ENCODE results near the gene EFCAB5. TPM values are rescaled to one million over a fixed set of nuclear protein-coding genes. Genes with fewer than 3 reads are reported as not detected.
"Not testable (repeated sequence)": the region's sequence is repeated elsewhere in the genome, so short reads cannot be mapped to it uniquely, and the experiment has no call there.

Gene EFCAB5
- total RNA-seq, 1 donor from 2014 or later: 0.35 TPM

DNA sequence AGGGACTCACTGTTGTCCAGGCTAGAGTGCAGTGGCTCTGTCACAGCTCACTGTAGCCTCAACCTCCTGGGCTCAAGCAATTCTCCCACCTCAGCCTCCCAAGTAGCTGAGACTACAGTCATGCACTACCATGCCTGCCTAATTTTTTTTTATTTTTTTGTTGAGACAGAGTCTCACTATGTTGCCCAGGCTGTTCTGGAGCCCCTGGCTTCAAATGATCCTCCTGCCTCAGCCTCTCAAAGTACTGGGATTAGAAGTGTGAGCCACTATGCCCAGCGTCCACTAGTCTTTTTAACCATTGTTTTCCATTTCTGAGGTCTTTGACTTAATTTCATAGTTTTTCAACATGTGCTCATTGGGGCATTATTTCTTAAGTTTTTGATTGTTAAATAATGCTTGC lies 188.7 kb downstream of the EFCAB5 start:
- intact Hi-C loops (cut with micrococcal nuclease): no loop called here
- DNase-seq: no peak
- ATAC-seq: no peak

DNA sequence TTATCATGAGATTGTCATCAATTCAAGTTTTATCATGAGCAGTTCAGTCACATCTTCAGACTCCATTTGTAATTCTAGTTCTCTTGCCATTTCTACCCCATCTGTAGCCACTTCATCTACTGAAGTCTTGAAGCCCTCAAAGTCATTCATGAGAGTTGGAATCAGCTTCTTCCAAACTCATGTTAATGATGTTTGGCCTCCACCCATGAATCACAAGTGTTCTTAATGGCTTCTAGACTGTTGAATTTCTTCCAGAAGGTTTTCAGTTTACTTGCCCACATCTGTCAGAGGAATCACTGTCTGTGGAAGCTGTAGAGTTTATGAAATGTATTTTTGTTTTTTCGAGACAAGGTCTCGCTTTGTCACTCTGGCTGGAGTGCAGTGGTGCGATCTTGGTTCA lies 191.2 kb downstream of the EFCAB5 start:
- DNase-seq (no peak), ATAC-seq (no peak)
- intact Hi-C loops (cut with micrococcal nuclease): no loop called here

DNA sequence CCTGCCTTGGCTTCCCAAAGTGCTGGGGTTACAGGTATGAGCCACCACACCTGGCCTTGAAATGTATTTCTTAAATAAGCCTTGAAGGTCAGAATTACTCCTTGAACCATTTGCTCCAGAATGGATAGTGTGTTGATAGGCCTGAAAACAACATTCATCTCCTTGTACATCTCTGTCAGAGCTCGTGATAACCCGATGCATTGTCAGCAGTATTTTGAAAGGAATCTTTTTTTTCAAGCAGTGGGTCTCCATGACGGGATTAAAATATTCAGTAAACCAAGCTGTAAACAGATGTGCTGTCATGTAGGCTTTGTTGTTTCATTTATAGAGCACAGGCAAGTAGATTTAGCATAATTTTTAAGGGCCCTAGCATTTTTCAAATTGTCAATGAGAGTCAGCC lies 191.8 kb downstream of the EFCAB5 start:
- DNase-seq (no peak), ATAC-seq (no peak)
- intact Hi-C loops (cut with micrococcal nuclease): no loop called here

DNA sequence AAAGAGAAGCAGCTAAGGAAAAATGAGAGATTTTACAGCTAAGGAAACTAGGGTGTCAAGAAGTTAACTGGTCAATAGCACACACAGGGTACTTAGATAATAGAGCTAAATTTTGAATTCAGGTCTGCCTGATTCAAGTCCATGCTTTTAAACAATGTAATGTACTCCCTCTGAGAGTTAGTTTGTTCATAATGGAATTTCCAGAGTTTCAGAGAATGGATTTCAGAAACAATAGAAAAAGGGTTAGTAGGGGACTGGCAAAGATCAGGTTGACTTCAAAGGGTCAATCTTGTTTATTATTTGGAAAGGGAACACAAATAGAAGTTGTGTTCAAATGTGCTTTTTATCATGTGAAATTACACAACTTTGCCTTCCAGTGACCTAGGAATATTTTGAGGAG lies 193.1 kb downstream of the EFCAB5 start:
- intact Hi-C loops (cut with micrococcal nuclease): no loop called here
- ATAC-seq: no peak
- no peak for DNase-seq

DNA sequence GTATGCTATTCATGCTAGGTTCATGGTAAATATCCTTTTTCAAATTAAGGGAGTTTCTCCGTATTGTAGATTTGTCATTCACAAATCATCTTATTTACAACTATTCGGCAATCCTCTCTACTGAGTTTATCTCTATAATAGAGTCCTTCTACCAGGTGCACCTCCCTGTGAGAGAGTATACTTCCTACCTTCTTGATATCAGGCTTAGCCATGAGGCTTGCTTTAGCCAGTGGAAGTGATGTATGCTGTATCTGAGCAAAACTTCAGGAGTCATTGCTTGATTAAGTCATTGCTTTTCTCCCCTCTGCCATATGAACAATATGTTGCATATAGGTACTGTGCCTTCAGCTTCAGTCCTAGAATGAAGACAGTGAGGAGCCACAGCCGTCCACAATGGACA lies 195.7 kb downstream of the EFCAB5 start:
- ATAC-seq (no peak), DNase-seq (no peak)
- intact Hi-C loops (cut with micrococcal nuclease): no loop called here

DNA sequence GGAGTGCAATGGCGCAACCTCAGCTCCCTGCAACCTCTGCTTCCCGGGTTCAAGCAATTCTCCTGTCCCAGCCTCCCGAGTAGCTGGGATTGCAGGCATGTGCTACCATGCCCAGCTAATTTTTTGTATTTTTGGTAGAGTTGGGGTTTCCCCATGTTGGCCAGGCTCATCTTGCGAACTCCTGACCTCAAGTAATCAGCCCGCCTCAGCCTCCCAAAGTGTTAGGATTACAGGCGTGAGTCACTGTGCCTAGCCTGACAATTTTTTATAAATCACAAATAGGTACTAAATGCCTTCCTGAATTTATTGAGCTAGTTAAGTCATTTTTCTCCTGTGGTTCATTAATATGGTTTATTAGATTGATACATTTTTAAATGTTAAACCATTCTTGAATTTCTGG lies 206.4 kb downstream of the EFCAB5 start:
- DNase-seq; ATAC-seq; intact Hi-C loops (cut with micrococcal nuclease): not testable (repeated sequence)

DNA sequence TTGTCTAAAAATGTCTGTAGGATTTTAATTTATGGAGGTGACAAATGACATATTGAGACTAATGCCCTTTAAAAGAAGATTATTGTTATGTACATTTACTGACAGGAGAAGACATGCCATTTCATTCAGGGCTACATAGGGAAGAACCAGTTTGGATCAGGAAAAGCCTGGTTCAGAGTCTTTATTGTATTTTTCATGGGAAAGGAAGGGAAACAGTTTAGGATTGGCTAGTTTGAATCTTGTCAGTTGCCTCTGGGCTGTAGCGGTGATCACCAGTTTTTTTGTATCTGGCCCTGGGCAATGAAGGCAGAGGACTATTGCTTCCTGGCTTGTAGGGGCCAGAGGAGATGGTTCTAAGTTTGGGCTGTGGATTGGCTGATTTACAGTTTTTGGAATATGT lies 206.9 kb downstream of the EFCAB5 start:
- ATAC-seq (no peak), DNase-seq (no peak)
- intact Hi-C loops (cut with micrococcal nuclease): no loop called here

DNA sequence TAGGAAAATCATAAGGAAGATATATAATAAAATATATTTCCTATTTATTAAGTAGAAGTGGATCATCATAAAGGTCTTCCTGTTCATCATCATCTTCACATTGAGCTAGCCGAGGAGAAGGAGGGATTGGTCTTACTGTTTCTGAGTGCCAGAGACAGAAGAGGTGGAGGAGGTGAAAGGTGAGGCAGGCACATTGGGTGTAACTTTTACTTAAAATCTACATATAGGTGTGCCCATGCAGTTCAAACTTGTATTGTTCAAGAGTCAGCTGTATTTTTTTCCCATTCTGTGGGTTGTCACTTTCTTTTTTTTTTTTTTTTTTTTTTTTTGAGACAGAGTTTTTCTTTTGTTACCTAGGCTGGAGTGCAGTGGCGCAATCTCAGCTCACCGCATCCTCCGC lies 210.0 kb downstream of the EFCAB5 start:
- ATAC-seq (no peak), DNase-seq (no peak)
- intact Hi-C loops (cut with micrococcal nuclease): no loop called here

DNA sequence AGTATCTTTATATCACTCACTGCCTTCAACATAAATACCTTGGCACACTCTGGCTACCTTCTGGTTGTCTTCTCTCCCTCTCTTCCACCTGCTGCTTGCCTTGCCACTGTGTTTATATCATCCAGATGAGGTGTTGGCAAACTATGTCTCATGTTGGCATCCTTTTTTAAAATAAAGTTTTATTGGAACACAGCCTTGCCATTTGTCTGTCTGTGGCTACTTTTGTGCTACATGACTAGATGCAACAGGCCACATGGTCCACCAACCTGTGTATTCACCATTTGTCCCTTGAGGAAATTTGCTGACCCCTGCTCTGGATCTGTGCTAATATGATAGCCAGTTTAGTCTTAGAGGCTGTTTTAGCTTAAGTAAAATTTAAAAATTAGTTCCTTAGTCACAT lies 212.0 kb downstream of the EFCAB5 start:
- no peak for DNase-seq
- intact Hi-C loops (cut with micrococcal nuclease): no loop called here
- no peak for ATAC-seq

DNA sequence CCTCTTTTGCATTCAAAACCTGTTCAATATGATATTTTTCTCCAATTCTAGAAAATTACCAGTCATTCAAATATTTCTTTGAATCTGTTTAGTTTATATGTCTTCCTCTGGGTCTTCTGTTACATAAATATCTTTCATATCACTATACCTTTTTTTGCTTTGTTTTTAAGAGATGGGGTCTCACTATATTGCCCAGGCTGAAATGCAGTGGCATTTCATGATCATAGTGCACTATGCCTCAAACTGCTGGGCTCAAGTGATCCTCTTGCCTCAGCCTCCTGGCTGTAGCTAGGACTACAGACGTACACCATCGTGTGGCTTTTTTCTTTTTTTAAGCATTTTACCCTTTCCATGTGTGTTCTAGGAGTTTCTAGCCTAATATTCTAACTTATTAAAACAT lies 214.0 kb downstream of the EFCAB5 start:
- ATAC-seq (no peak), DNase-seq (no peak)
- intact Hi-C loops (cut with micrococcal nuclease): no loop called here

Small RNA genes within 50 kb of the gene (microRNA-seq; reads per million reads assigned to microRNA genes)
- not detected for gene MIR423 (ENCODE audit: borderline number of aligned reads)

Other genes with a start within 250 kb of the EFCAB5 start
- 36.8 TPM for gene SSH2, start 11.4 kb upstream of the EFCAB5 start, total RNA-seq
- 20.0 TPM for gene NSRP1, start 175.2 kb downstream of the EFCAB5 start, total RNA-seq

Data from left ventricle myocardium superior (tissue), 1 donor.